OCI-LY1 (cell line): ENCODE results near the gene CD93.
A peak's percentile ranks its signal among the peaks of the same experiment; 100 is the strongest.

Source experiments
- H2AFZ ChIP-seq: fragments of 200-600 bp; sonication (generic), shearing (Covaris generic); 2 replicates; pipeline ENCODE4 v1.6.0; 2014; ENCODE audit warnings: antibody characterized with exemption, mild to moderate bottlenecking, low read length
- H3F3A ChIP-seq: fragments of 200-600 bp; sonication (generic), shearing (Covaris generic); 2 replicates; pipeline ENCODE4 v1.6.0; 2014; ENCODE audit warnings: mild to moderate bottlenecking, antibody characterized with exemption, low read length, moderate library complexity; ENCODE audit not compliant: insufficient read depth
- H3K27ac ChIP-seq: fragments of 200-600 bp; sonication (generic); 2 replicates; pipeline ENCODE4 v1.5.1; 2014; ENCODE audit warnings: low read length, mixed run types, mild to moderate bottlenecking, low read depth; ENCODE audit not compliant: poor library complexity, severe bottlenecking
- H3K27me3 ChIP-seq: fragments of 200-600 bp; sonication (generic); 2 replicates; pipeline ENCODE4 v1.6.0; 2014; ENCODE audit warnings: antibody characterized with exemption, mild to moderate bottlenecking, low read length, moderate library complexity; ENCODE audit not compliant: insufficient read depth
- H3K36me3 ChIP-seq: fragments of 200-600 bp; sonication (generic); 2 replicates; pipeline ENCODE4 v1.6.1; 2014; ENCODE audit warnings: mild to moderate bottlenecking, antibody characterized with exemption, low read length, moderate library complexity, mixed read lengths; ENCODE audit not compliant: insufficient read depth
- H3K4me1 ChIP-seq: fragments of 200-600 bp; sonication (generic); 2 replicates; pipeline ENCODE4 v1.5.1; 2014; ENCODE audit warnings: mild to moderate bottlenecking, low read length, moderate library complexity; ENCODE audit not compliant: insufficient read depth, severe bottlenecking
- H3K4me2 ChIP-seq: fragments of 200-600 bp; sonication (generic), shearing (Covaris generic); 2 replicates; pipeline ENCODE4 v1.6.1; 2014; ENCODE audit warnings: low read length
- H3K4me3 ChIP-seq: fragments of 200-600 bp; sonication (generic); 2 replicates; pipeline ENCODE4 v1.5.1; 2014; ENCODE audit warnings: low read length, low read depth, mild to moderate bottlenecking, mixed read lengths; ENCODE audit not compliant: poor library complexity, severe bottlenecking
- H3K79me2 ChIP-seq: fragments of 200-600 bp; shearing (Covaris generic); 2 replicates; pipeline ENCODE4 v1.6.1; 2016; ENCODE audit warnings: mixed run types, low read length, mixed read lengths; ENCODE audit not compliant: insufficient read depth
- H3K9ac ChIP-seq: fragments of 200-600 bp; sonication (generic), shearing (Covaris generic); 2 replicates; pipeline ENCODE4 v1.6.1; 2014; ENCODE audit warnings: mild to moderate bottlenecking, low read length, mixed read lengths
- H3K9me2 ChIP-seq: fragments of 200-600 bp; sonication (generic), shearing (Covaris generic); 2 replicates; pipeline ENCODE4 v1.6.1; 2014; ENCODE audit warnings: low read depth, mild to moderate bottlenecking, low read length, mixed read lengths
- H3K9me3 ChIP-seq: fragments of 200-600 bp; shearing (Covaris generic); 2 replicates; pipeline ENCODE4 v1.6.1; 2014; ENCODE audit warnings: low read length, mixed read lengths
- H4K20me1 ChIP-seq: fragments of 200-600 bp; sonication (generic), shearing (Covaris generic); 2 replicates; pipeline ENCODE4 v1.6.0; 2016; ENCODE audit warnings: mild to moderate bottlenecking, low read length; ENCODE audit not compliant: insufficient read depth
- CTCF ChIP-seq: fragments of 200-600 bp; sonication (generic), shearing (Covaris generic); IDR thresholded peaks from 2 replicates; pipeline ENCODE4 v1.5.1; 2017; ENCODE audit warnings: mild to moderate bottlenecking, antibody characterized with exemption, low read length, moderate library complexity, mixed read lengths
- EZH2 ChIP-seq: fragments of 200-600 bp; sonication (generic), shearing (Covaris generic); IDR thresholded peaks from 2 replicates; pipeline ENCODE4 v1.8.0; 2017; ENCODE audit warnings: borderline replicate concordance, mixed run types, mild to moderate bottlenecking, antibody characterized with exemption, low read length, moderate library complexity, mixed read lengths

The CD93 gene

GRCh38 chr20:23058240-23058639 is 27.9 kb downstream of the CD93 start:
- Histone ChIP-seq H3K4me3 (no peak overlapping the region), H3K36me3 (no peaks in the 10 kb centered on the region)

GRCh38 chr20:23052904-23053303 is 33.2 kb downstream of the CD93 start:
- H3K27ac ChIP-seq, result no peak overlapping the region
- TF ChIP-seq EZH2, result no peak
- no peak for TF ChIP-seq CTCF
- no peaks in the 10 kb centered on the region for H3K4me1 ChIP-seq
- no peaks in the 10 kb centered on the region for H3K9me2 ChIP-seq
- H3K27me3 ChIP-seq, result no peaks in the 10 kb centered on the region
- no peak overlapping the region for H2AFZ ChIP-seq
- no peaks in the 10 kb centered on the region for H3K36me3 ChIP-seq
- no peaks in the 10 kb centered on the region for H3F3A ChIP-seq
- no peak overlapping the region for H3K9ac ChIP-seq
- no peaks in the 10 kb centered on the region for H4K20me1 ChIP-seq
- no peaks in the 10 kb centered on the region for H3K79me2 ChIP-seq
- no peak overlapping the region for H3K4me3 ChIP-seq
- no peak overlapping the region for H3K4me2 ChIP-seq
- H3K9me3 ChIP-seq, result no peaks in the 10 kb centered on the region

More at GRCh38 chr20:23058240-23058639, 27.9 kb downstream of the CD93 start:
- Histone ChIP-seq H4K20me1 (no peaks in the 10 kb centered on the region), H3K9me3 (no peaks in the 10 kb centered on the region), H3K4me1 (no peaks in the 10 kb centered on the region), H3K27me3 (no peaks in the 10 kb centered on the region), H3K4me2 (no peak overlapping the region), H3K9me2 (no peaks in the 10 kb centered on the region), H2AFZ (no peak overlapping the region), H3K27ac (no peak overlapping the region), H3F3A (no peaks in the 10 kb centered on the region), H3K9ac (no peak overlapping the region), H3K79me2 (no peaks in the 10 kb centered on the region)
- TF ChIP-seq EZH2 (no peak), CTCF (no peak)

GRCh38 chr20:23050847-23051627 is 35.1 kb downstream of the CD93 start:
- no peaks in the 10 kb centered on the region for H3K9me2 ChIP-seq
- peak; percentile 29; the same call in 1 of the 2 replicates for TF ChIP-seq CTCF
- no peak for TF ChIP-seq EZH2
- no peaks in the 10 kb centered on the region for H3K9me3 ChIP-seq
- H4K20me1 ChIP-seq, result no peaks in the 10 kb centered on the region
- H3K27me3 ChIP-seq, result no peaks in the 10 kb centered on the region
- H3K36me3 ChIP-seq, result no peaks in the 10 kb centered on the region
- H2AFZ ChIP-seq, result no peak overlapping the region
- H3F3A ChIP-seq, result no peaks in the 10 kb centered on the region
- H3K4me2 ChIP-seq, result no peak overlapping the region
- H3K27ac ChIP-seq, result no peak overlapping the region
- H3K9ac ChIP-seq, result no peak overlapping the region
- no peak overlapping the region for H3K4me3 ChIP-seq
- H3K4me1 ChIP-seq, result no peaks in the 10 kb centered on the region
- H3K79me2 ChIP-seq, result no peaks in the 10 kb centered on the region
